ENCODE data around the gene TCF7L2. TPM values are rescaled to one million over a fixed set of nuclear protein-coding genes. Genes with fewer than 3 reads are reported as not detected.

TCF7L2 gene
- total RNA-seq, 1 donor from 2014 or later: 109 TPM

GRCh38 chr10:113135025-113135424 lies 185.0 kb downstream of the TCF7L2 start:
- TF ChIP-seq, protein P1, sequence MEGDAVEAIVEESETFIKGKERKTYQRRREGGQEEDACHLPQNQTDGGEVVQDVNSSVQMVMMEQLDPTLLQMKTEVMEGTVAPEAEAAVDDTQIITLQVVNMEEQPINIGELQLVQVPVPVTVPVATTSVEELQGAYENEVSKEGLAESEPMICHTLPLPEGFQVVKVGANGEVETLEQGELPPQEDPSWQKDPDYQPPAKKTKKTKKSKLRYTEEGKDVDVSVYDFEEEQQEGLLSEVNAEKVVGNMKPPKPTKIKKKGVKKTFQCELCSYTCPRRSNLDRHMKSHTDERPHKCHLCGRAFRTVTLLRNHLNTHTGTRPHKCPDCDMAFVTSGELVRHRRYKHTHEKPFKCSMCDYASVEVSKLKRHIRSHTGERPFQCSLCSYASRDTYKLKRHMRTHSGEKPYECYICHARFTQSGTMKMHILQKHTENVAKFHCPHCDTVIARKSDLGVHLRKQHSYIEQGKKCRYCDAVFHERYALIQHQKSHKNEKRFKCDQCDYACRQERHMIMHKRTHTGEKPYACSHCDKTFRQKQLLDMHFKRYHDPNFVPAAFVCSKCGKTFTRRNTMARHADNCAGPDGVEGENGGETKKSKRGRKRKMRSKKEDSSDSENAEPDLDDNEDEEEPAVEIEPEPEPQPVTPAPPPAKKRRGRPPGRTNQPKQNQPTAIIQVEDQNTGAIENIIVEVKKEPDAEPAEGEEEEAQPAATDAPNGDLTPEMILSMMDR (IDR thresholded peaks at IDR 0.05; ENCODE audit: unreplicated experiment): no peak
- Mint-ChIP-seq H3K9me3 (ENCODE audit: low read depth) (no peaks in the 10 kb centered on the region), H3K4me1 (ENCODE audit: low read depth) (peaks cover 46% of the 10 kb centered on the region), H3K4me3 (ENCODE audit: low read depth) (no peak overlapping the region), H3K27ac (peak overlapping the region; percentile 77), H3K36me3 (ENCODE audit: insufficient read depth) (peaks cover 5% of the 10 kb centered on the region), H3K27me3 (no peaks in the 10 kb centered on the region)
- DNase-seq (ENCODE audit: low spot score, unreplicated experiment): no peak

DNA sequence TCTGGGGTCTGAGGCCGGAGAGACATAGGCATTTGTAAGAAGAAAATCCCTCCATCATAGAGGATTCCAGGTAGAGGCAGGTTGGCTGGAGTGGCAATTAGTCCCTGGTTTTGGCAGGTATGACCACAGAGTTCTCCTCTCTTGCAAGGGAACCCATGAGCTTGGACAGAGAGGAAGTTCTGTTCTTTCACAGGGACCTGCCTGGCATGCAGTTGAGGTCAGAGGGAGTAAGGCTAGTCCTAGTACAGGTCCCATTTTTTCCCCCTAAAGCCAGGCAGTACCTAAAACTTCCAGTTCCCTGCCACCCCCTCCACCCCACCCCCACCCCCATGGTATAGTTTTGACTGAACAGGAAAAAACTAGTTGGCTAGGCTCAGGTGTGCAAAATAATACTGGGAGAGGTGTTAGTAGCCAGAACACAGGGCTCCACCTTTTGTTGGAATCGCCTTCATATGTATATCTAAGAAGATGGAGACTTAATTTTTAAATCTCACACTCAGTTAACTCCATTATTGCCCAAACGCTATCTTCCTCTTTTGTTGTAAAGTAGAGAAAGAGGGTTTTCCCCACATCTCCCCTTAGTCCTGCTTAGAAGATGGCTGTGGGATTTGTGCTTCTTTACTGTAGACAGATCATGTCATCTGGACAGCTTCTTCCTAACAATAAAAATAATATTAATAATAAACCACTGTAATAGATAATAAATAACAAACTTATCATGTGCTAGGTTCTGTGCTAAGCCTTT lies 188.1 kb downstream of the TCF7L2 start:
- TF ChIP-seq, protein P1 (IDR thresholded peaks at IDR 0.05; ENCODE audit: unreplicated experiment): no peak
- no peak for DNase-seq (ENCODE audit: low spot score, unreplicated experiment)
- H3K4me3 Mint-ChIP-seq (ENCODE audit: low read depth): no peak overlapping the region
- H3K27me3 Mint-ChIP-seq: no peaks in the 10 kb centered on the region
- H3K27ac Mint-ChIP-seq: no peak overlapping the region
- no peaks in the 10 kb centered on the region for H3K9me3 Mint-ChIP-seq (ENCODE audit: low read depth)
- H3K4me1 Mint-ChIP-seq (ENCODE audit: low read depth): peaks cover 38% of the 10 kb centered on the region
- H3K36me3 Mint-ChIP-seq (ENCODE audit: insufficient read depth): peaks cover 11% of the 10 kb centered on the region

DNA sequence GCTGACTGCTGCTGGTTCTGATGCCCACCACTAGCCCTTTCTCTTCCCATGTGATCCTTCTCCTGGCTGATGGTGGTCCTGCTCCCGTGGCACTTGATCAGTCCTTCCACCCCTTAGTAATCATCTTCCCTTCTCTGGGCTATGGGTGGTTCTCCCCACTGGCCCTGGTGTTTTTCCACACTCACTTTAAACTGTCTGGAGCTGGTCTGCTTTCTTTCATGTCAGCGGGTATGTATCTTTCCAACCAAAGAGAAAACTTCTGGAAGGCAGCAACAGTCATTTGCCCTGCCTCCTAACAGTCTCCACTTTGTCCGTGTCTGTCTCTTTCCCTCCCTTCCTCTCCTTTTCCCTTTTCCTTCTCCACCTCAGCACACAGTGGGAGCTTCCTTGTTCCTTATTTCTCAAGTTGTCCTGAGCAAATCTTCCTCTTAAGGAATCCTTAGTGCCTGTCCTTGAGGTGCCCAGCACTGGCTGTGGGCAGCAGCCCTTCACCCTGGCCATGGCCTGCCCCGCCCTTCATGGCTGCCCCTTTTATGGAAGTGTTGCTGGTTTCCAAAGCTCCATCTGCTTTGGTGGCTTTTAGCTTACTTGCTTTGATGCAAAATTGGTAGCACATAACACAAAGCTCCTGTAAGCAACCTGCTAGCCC lies 189.0 kb downstream of the TCF7L2 start:
- H3K4me3 Mint-ChIP-seq (ENCODE audit: low read depth): no peak overlapping the region
- H3K9me3 Mint-ChIP-seq (ENCODE audit: low read depth): no peaks in the 10 kb centered on the region
- peak overlapping the region; percentile 86 for H3K27ac Mint-ChIP-seq
- DNase-seq (ENCODE audit: low spot score, unreplicated experiment): no peak
- H3K4me1 Mint-ChIP-seq (ENCODE audit: low read depth): peaks cover 31% of the 10 kb centered on the region
- TF ChIP-seq, protein P1 (IDR thresholded peaks at IDR 0.05; ENCODE audit: unreplicated experiment): no peak
- peaks cover 19% of the 10 kb centered on the region for H3K36me3 Mint-ChIP-seq (ENCODE audit: insufficient read depth)
- H3K27me3 Mint-ChIP-seq: no peaks in the 10 kb centered on the region

DNA sequence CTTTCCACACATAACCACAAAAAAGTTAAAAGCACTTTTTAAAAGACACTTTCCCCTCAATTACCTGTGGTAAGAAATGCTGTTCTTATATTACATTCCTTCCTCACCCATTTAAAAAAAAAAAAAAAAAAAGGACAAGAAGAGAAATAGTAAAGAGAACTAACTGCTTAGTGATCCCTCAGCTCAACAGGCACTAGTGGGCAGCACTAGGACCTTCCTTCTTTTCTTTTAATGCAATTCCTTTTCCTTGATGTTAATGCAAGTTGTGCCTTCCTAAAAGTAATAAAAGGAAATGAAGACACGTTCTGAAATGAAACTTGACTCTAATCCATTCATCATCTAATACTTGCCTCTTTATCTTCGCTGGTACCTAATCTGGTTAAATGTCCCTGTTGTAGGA lies 189.7 kb downstream of the TCF7L2 start:
- Mint-ChIP-seq H3K9me3 (ENCODE audit: low read depth) (no peaks in the 10 kb centered on the region), H3K4me1 (ENCODE audit: low read depth) (peaks cover 28% of the 10 kb centered on the region), H3K4me3 (ENCODE audit: low read depth) (no peak overlapping the region), H3K27ac (no peak overlapping the region), H3K36me3 (ENCODE audit: insufficient read depth) (peaks cover 20% of the 10 kb centered on the region), H3K27me3 (no peaks in the 10 kb centered on the region)
- TF ChIP-seq, protein P1 (IDR thresholded peaks at IDR 0.05; ENCODE audit: unreplicated experiment): peak; percentile 20
- DNase-seq (ENCODE audit: low spot score, unreplicated experiment): no peak

- TF ChIP-seq, protein P1 (IDR thresholded peaks at IDR 0.05; ENCODE audit: unreplicated experiment): no peak
- no peak overlapping the region for H3K27ac Mint-ChIP-seq
- H3K4me3 Mint-ChIP-seq (ENCODE audit: low read depth): no peak overlapping the region
These were observed 190.3 kb downstream of the TCF7L2 start for GRCh38 chr10:113140143-113141011.

More at GRCh38 chr10:113140143-113141011, 190.3 kb downstream of the TCF7L2 start:
- peaks cover 25% of the 10 kb centered on the region for H3K36me3 Mint-ChIP-seq (ENCODE audit: insufficient read depth)
- H3K9me3 Mint-ChIP-seq (ENCODE audit: low read depth): no peaks in the 10 kb centered on the region
- no peak for DNase-seq (ENCODE audit: low spot score, unreplicated experiment)
- H3K4me1 Mint-ChIP-seq (ENCODE audit: low read depth): peaks cover 26% of the 10 kb centered on the region
- no peaks in the 10 kb centered on the region for H3K27me3 Mint-ChIP-seq
